Inflammatory macrophage treated with lipopolysaccharide for 4 hours (primary cell): ENCODE measurements around the gene FBXO46.
"Not testable (repeated sequence)": the region's sequence is repeated elsewhere in the genome, so short reads cannot be mapped to it uniquely, and the experiment has no call there.

Source experiments
- DNase-seq: peaks from one replicate; pipeline ENCODE4 v3.0.0-alpha.2; 2020

The FBXO46 gene

GRCh38 chr19:45720065-45720464, 10.6 kb downstream of the FBXO46 start:
- not testable (repeated sequence) for DNase-seq

GRCh38 chr19:45717983-45718650, 12.6 kb downstream of the FBXO46 start:
- no peak for DNase-seq

GRCh38 chr19:45717131-45717982, 13.3 kb downstream of the FBXO46 start:
- peak; percentile 100 for DNase-seq

GRCh38 chr19:45716359-45717130, 14.2 kb downstream of the FBXO46 start:
- no peak for DNase-seq

GRCh38 chr19:45715139-45715538, 15.6 kb downstream of the FBXO46 start:
- DNase-seq: peak; percentile 27

GRCh38 chr19:45713141-45713540, 17.6 kb downstream of the FBXO46 start:
- DNase-seq: no peak

GRCh38 chr19:45712699-45713067, 18.0 kb downstream of the FBXO46 start:
- DNase-seq: no peak

GRCh38 chr19:45711851-45712698, 18.6 kb downstream of the FBXO46 start:
- no peak for DNase-seq

- no peak for DNase-seq
Observed at GRCh38 chr19:45710356-45711130, 20.2 kb downstream of the FBXO46 start.

GRCh38 chr19:45705710-45706415, 24.8 kb downstream of the FBXO46 start:
- no peak for DNase-seq

- no peak for DNase-seq
Observed at GRCh38 chr19:45705115-45705514, 25.6 kb downstream of the FBXO46 start.

GRCh38 chr19:45701676-45702075, 29.0 kb downstream of the FBXO46 start:
- no peak for DNase-seq

GRCh38 chr19:45693106-45693788, 37.4 kb downstream of the FBXO46 start:
- DNase-seq: peak; percentile 74

GRCh38 chr19:45692187-45693105, 38.2 kb downstream of the FBXO46 start, which contains the start of gene QPCTL:
TSS of gene QPCTL (plus strand) at chr19:45692666. CDS start at chr19:45692704, 38 bp downstream.
- DNase-seq: peak; percentile 100

GRCh38 chr19:45691516-45692186, 39.0 kb downstream of the FBXO46 start, which contains the start of gene SNRPD2:
TSS of gene SNRPD2 (minus strand) at chr19:45691953. CDS start at chr19:45691888, 65 bp downstream.
- DNase-seq: peak; percentile 97

- no peak for DNase-seq
Observed at GRCh38 chr19:45687599-45687998, 43.1 kb downstream of the FBXO46 start.

- not testable (repeated sequence) for DNase-seq
Observed at GRCh38 chr19:45685045-45685444, 45.7 kb downstream of the FBXO46 start.

GRCh38 chr19:45682908-45683307, 47.8 kb downstream of the FBXO46 start:
- DNase-seq: no peak
